DMS114 treated with DMSO at 0.1 percent for 48 hours (cell line): ENCODE data around the gene SCAI.

ENCODE experiments used
- DNase-seq: peaks from one replicate; lab custom pipeline; 2025; ENCODE audit not compliant: unreplicated experiment; lab: John Stamatoyannopoulos, UW

The SCAI gene

GRCh38 chr9:124897570-124898460 lies 245.5 kb downstream of the SCAI start:
- DNase-seq, result no peak

- peak; percentile 15 for DNase-seq
Measured at GRCh38 chr9:124894741-124895170, 248.6 kb downstream of the SCAI start.

GRCh38 chr9:124894035-124894740 lies 249.1 kb downstream of the SCAI start:
- DNase-seq, result no peak
